IPS-11a (cell line): ENCODE data around the gene TOPBP1.
"Not testable (repeated sequence)": the region's sequence is repeated elsewhere in the genome, so short reads cannot be mapped to it uniquely, and the experiment has no call there.

Experiments
- H3K4me3 ChIP-seq: one replicate; pipeline ENCODE4 v1.5.1; 2013; ENCODE audit warnings: low read depth, low read length, control low read depth

The TOPBP1 gene

GRCh38 chr3:133674290-133674919 is 12.7 kb upstream of the TOPBP1 start:
- H3K4me3 ChIP-seq: peak overlapping the region; percentile 50

- H3K4me3 ChIP-seq: no peak overlapping the region
These were observed 12.0 kb upstream of the TOPBP1 start for GRCh38 chr3:133673746-133674145.

- no peak overlapping the region for H3K4me3 ChIP-seq
These were observed 10.7 kb upstream of the TOPBP1 start for GRCh38 chr3:133672461-133672860.

- H3K4me3 ChIP-seq: no peak overlapping the region
These were observed 8.8 kb upstream of the TOPBP1 start for GRCh38 chr3:133670525-133670995.

GRCh38 chr3:133669949-133670524 is 8.3 kb upstream of the TOPBP1 start:
- no peak overlapping the region for H3K4me3 ChIP-seq

GRCh38 chr3:133667118-133667517 is 5.4 kb upstream of the TOPBP1 start:
- H3K4me3 ChIP-seq: no peak overlapping the region

- H3K4me3 ChIP-seq: not testable (repeated sequence)
These were observed 3.4 kb upstream of the TOPBP1 start for GRCh38 chr3:133665188-133665587.

GRCh38 chr3:133663569-133664313 is 2.0 kb upstream of the TOPBP1 start:
- H3K4me3 ChIP-seq: no peak overlapping the region

GRCh38 chr3:133662278-133662651 is 524 bp upstream of the TOPBP1 start:
- H3K4me3 ChIP-seq: peak overlapping the region; percentile 91

GRCh38 chr3:133659806-133660205 is 1.9 kb downstream of the TOPBP1 start:
- no peak overlapping the region for H3K4me3 ChIP-seq

GRCh38 chr3:133655731-133656515 is 5.8 kb downstream of the TOPBP1 start:
- no peak overlapping the region for H3K4me3 ChIP-seq

- no peak overlapping the region for H3K4me3 ChIP-seq
These were observed 12.2 kb downstream of the TOPBP1 start for GRCh38 chr3:133649486-133650068.

GRCh38 chr3:133644768-133645167 is 17.0 kb downstream of the TOPBP1 start:
- H3K4me3 ChIP-seq: no peak overlapping the region

GRCh38 chr3:133643611-133644010 is 18.1 kb downstream of the TOPBP1 start:
- H3K4me3 ChIP-seq: no peak overlapping the region

- H3K4me3 ChIP-seq: no peak overlapping the region
These were observed 20.5 kb downstream of the TOPBP1 start for GRCh38 chr3:133641254-133641653.

GRCh38 chr3:133633439-133633838 is 28.3 kb downstream of the TOPBP1 start:
- H3K4me3 ChIP-seq: no peak overlapping the region

- no peak overlapping the region for H3K4me3 ChIP-seq
These were observed 32.6 kb downstream of the TOPBP1 start for GRCh38 chr3:133629146-133629545.

GRCh38 chr3:133627789-133628188 is 34.0 kb downstream of the TOPBP1 start:
- no peak overlapping the region for H3K4me3 ChIP-seq

GRCh38 chr3:133620066-133620784 is 41.5 kb downstream of the TOPBP1 start:
- H3K4me3 ChIP-seq: no peak overlapping the region

GRCh38 chr3:133611534-133611933 is 50.2 kb downstream of the TOPBP1 start:
- no peak overlapping the region for H3K4me3 ChIP-seq
